Lower leg skin (tissue), 3 donors: Measurements from ENCODE around the gene UBC.
"Not testable (repeated sequence)": the region's sequence is repeated elsewhere in the genome, so short reads cannot be mapped to it uniquely, and the experiment has no call there.

Experiments
- POLR2A ChIP-seq, 2 donors: fragments of 450-650 bp; IDR thresholded peaks; one replicate each; pipeline ENCODE4 v1.6.1; 2016 to 2017; ENCODE audit warnings: antibody characterized with exemption in 2 of 2, mild to moderate bottlenecking in 1 of 2, moderate library complexity in 1 of 2
- TF ChIP-seq, protein P1 (sequence below), 3 donors: fragments of 450-650 bp; IDR thresholded peaks; one replicate each; pipeline ENCODE4 v1.5.1; 2016; ENCODE audit warnings: antibody characterized with exemption in 3 of 3, mild to moderate bottlenecking in 3 of 3, moderate library complexity in 2 of 3

DNA sequence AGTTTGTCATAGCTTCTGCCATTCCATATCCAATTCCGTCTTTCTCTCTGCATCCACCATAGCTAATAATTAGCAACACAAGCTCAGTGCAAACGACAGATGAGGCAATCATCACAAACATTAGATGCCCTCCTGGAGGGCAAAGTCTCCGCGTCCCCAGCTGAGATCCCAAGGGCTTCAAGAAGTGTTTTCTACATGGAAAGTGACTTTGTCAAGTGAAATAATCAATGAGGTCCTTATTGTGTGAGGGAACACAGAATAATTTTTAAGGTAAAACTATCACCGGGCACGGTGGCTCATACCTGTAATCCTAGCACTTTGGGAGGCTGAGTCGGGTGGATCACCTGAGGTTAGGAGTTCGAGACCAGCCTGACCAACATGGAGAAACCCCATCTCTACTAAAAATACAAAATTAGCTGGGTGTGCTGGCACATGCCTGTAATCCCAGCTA is 14.1 kb downstream of the UBC start:
- TF ChIP-seq, protein P1, sequence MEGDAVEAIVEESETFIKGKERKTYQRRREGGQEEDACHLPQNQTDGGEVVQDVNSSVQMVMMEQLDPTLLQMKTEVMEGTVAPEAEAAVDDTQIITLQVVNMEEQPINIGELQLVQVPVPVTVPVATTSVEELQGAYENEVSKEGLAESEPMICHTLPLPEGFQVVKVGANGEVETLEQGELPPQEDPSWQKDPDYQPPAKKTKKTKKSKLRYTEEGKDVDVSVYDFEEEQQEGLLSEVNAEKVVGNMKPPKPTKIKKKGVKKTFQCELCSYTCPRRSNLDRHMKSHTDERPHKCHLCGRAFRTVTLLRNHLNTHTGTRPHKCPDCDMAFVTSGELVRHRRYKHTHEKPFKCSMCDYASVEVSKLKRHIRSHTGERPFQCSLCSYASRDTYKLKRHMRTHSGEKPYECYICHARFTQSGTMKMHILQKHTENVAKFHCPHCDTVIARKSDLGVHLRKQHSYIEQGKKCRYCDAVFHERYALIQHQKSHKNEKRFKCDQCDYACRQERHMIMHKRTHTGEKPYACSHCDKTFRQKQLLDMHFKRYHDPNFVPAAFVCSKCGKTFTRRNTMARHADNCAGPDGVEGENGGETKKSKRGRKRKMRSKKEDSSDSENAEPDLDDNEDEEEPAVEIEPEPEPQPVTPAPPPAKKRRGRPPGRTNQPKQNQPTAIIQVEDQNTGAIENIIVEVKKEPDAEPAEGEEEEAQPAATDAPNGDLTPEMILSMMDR (IDR thresholded peaks at IDR 0.05) = not testable (repeated sequence)
- TF ChIP-seq POLR2A (IDR thresholded peaks at IDR 0.05) = not testable (repeated sequence)
